Measurements from ENCODE around the gene UGT1A4.

UGT1A4 gene

GRCh38 chr2:233815861-233816260 is 97.3 kb downstream of the UGT1A4 start:
- no peak for DNase-seq (ENCODE audit: low spot score)
- TF ChIP-seq, protein P1, sequence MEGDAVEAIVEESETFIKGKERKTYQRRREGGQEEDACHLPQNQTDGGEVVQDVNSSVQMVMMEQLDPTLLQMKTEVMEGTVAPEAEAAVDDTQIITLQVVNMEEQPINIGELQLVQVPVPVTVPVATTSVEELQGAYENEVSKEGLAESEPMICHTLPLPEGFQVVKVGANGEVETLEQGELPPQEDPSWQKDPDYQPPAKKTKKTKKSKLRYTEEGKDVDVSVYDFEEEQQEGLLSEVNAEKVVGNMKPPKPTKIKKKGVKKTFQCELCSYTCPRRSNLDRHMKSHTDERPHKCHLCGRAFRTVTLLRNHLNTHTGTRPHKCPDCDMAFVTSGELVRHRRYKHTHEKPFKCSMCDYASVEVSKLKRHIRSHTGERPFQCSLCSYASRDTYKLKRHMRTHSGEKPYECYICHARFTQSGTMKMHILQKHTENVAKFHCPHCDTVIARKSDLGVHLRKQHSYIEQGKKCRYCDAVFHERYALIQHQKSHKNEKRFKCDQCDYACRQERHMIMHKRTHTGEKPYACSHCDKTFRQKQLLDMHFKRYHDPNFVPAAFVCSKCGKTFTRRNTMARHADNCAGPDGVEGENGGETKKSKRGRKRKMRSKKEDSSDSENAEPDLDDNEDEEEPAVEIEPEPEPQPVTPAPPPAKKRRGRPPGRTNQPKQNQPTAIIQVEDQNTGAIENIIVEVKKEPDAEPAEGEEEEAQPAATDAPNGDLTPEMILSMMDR (IDR thresholded peaks at IDR 0.05; ENCODE audit: extremely low read depth, missing control alignments): no peak

GRCh38 chr2:233816334-233816733 is 97.8 kb downstream of the UGT1A4 start:
- TF ChIP-seq, protein P1 (IDR thresholded peaks at IDR 0.05; ENCODE audit: extremely low read depth, missing control alignments): no peak
- DNase-seq (ENCODE audit: low spot score): no peak

DNA sequence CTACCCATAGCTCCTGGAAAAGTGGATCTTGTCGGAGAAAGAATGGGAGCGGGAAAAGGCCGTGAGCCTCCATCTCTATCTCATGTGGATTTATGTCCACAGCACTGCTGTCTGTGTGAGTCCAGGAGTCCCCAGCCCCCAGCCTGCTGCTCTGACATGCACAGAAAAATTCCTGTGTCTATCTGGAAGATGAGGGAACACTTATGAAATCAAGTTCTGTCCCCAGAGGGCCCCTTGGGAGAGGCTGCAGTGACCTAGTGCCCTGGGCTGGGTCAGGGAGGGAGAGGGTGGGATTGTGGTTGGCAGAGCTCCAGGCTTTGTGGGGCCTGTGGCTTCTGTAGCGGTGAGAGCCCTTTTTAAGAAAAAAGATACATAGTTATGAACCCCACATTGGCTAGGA is 98.2 kb downstream of the UGT1A4 start:
- DNase-seq (ENCODE audit: low spot score): no peak
- TF ChIP-seq, protein P1 (IDR thresholded peaks at IDR 0.05; ENCODE audit: extremely low read depth, missing control alignments): no peak

GRCh38 chr2:233817361-233817911 is 98.9 kb downstream of the UGT1A4 start:
- TF ChIP-seq, protein P1 (IDR thresholded peaks at IDR 0.05; ENCODE audit: extremely low read depth, missing control alignments): no peak
- no peak for DNase-seq (ENCODE audit: low spot score)

- TF ChIP-seq, protein P1 (IDR thresholded peaks at IDR 0.05; ENCODE audit: extremely low read depth, missing control alignments): no peak
- no peak for DNase-seq (ENCODE audit: low spot score)
Observed at GRCh38 chr2:233817995-233818638, 99.6 kb downstream of the UGT1A4 start.

GRCh38 chr2:233818639-233819621 is 100.4 kb downstream of the UGT1A4 start:
- TF ChIP-seq, protein P1 (IDR thresholded peaks at IDR 0.05; ENCODE audit: extremely low read depth, missing control alignments): no peak
- no peak for DNase-seq (ENCODE audit: low spot score)

Measured in GM20000 (cell line).